Mesenchymal stem cell (in vitro differentiated cells and primary cell): ENCODE data around the gene SLC38A6.
A peak's percentile ranks its signal among the peaks of the same experiment; 100 is the strongest.
"Not testable (repeated sequence)": the region's sequence is repeated elsewhere in the genome, so short reads cannot be mapped to it uniquely, and the experiment has no call there.

ENCODE experiments used
- DNase-seq: peaks from one replicate; pipeline ENCODE4 v3.0.0-alpha.2; 2013
- H2AFZ ChIP-seq: one replicate; pipeline ENCODE4 v1.6.1; 2013; ENCODE audit warnings: low read depth, mild to moderate bottlenecking, control low read depth, inconsistent platforms, low read length, moderate library complexity
- H2AK5ac ChIP-seq: 2 replicates; pipeline ENCODE4 v1.6.1; 2013; ENCODE audit warnings: low read length, moderate library complexity, mild to moderate bottlenecking, inconsistent platforms; ENCODE audit not compliant: severe bottlenecking
- H2BK120ac ChIP-seq: one replicate; pipeline ENCODE4 v1.6.1; 2013; ENCODE audit warnings: low read depth, mild to moderate bottlenecking, inconsistent platforms, low read length, moderate library complexity
- H2BK12ac ChIP-seq, 2 experiments: one replicate each; pipeline ENCODE4 v1.6.1; 2013; ENCODE audit warnings: inconsistent platforms in 2 of 2, low read length in 2 of 2, mild to moderate bottlenecking in 2 of 2, moderate library complexity in 2 of 2, control low read depth in 1 of 2
- H2BK15ac ChIP-seq: one replicate; pipeline ENCODE4 v1.6.1; 2013; ENCODE audit warnings: mild to moderate bottlenecking, low read depth, inconsistent platforms; ENCODE audit not compliant: poor library complexity, severe bottlenecking
- H2BK5ac ChIP-seq: 2 replicates; pipeline ENCODE4 v1.6.1; 2013; ENCODE audit warnings: low read depth, mild to moderate bottlenecking, low read length, control low read depth, inconsistent platforms; ENCODE audit not compliant: poor library complexity, severe bottlenecking
- H3K14ac ChIP-seq, 2 experiments: one replicate each; pipeline ENCODE4 v1.6.1; 2013; ENCODE audit warnings: inconsistent platforms in 2 of 2, low read length in 2 of 2, control low read depth in 1 of 2, mild to moderate bottlenecking in 1 of 2, moderate library complexity in 1 of 2
- H3K18ac ChIP-seq, 2 experiments: one replicate each; pipeline ENCODE4 v1.6.1; 2013; ENCODE audit warnings: inconsistent platforms in 2 of 2, low read length in 2 of 2, control low read depth in 1 of 2, low read depth in 1 of 2, mild to moderate bottlenecking in 1 of 2
- H3K23ac ChIP-seq, 2 experiments: one replicate each; pipeline ENCODE4 v1.6.1; 2013; ENCODE audit warnings: inconsistent platforms in 2 of 2, low read length in 2 of 2, mild to moderate bottlenecking in 2 of 2, moderate library complexity in 2 of 2, control low read depth in 1 of 2
- H3K27ac ChIP-seq: 2 replicates; pipeline ENCODE4 v1.5.1; 2013; ENCODE audit warnings: mild to moderate bottlenecking, moderate library complexity, low read length, control low read depth, inconsistent platforms; ENCODE audit not compliant: poor library complexity, severe bottlenecking
- H3K27me3 ChIP-seq, 2 experiments: 2 replicates each; pipeline versions ENCODE4 v1.6.1 to v1.7.0; 2013; ENCODE audit warnings: low read length in 2 of 2, mild to moderate bottlenecking in 2 of 2, moderate library complexity in 2 of 2, control low read depth in 1 of 2, inconsistent platforms in 1 of 2; ENCODE audit not compliant: control insufficient read depth in 1 of 2, insufficient read depth in 1 of 2
- H3K36me3 ChIP-seq, 2 experiments: 2 replicates each; pipeline versions ENCODE4 v1.6.1 to v1.7.0; 2013; ENCODE audit warnings: low read length in 2 of 2, control low read depth in 1 of 2, inconsistent platforms in 1 of 2, low read depth in 1 of 2, mild to moderate bottlenecking in 1 of 2; ENCODE audit not compliant: insufficient read depth in 2 of 2, control insufficient read depth in 1 of 2
- H3K4ac ChIP-seq, 2 experiments: one replicate each; pipeline ENCODE4 v1.6.1; 2013; ENCODE audit warnings: inconsistent platforms in 2 of 2, low read length in 2 of 2, mild to moderate bottlenecking in 2 of 2, moderate library complexity in 2 of 2, control low read depth in 1 of 2, low read depth in 1 of 2
- H3K4me1 ChIP-seq: 2 replicates; pipeline ENCODE4 v1.6.1; 2013; ENCODE audit warnings: low read depth, low read length, control low read depth; ENCODE audit not compliant: control insufficient read depth, insufficient read depth
- H3K4me2 ChIP-seq: 2 replicates; pipeline ENCODE4 v1.6.1; 2013; ENCODE audit warnings: low read length, mild to moderate bottlenecking, inconsistent platforms; ENCODE audit not compliant: poor library complexity, severe bottlenecking
- H3K4me3 ChIP-seq, 2 experiments: 2 replicates each; pipeline versions ENCODE4 v1.5.1 to v1.7.0; 2013; ENCODE audit warnings: low read length in 2 of 2, mild to moderate bottlenecking in 2 of 2, control low read depth in 1 of 2, low read depth in 1 of 2; ENCODE audit not compliant: insufficient read depth in 1 of 2
- H3K79me1 ChIP-seq: replicated peaks from 2 replicates; pipeline ENCODE4 v1.6.1; 2013; ENCODE audit warnings: mild to moderate bottlenecking, control low read depth, low read length, inconsistent platforms; ENCODE audit not compliant: poor library complexity, severe bottlenecking
- H3K9ac ChIP-seq: 2 replicates; pipeline ENCODE4 v1.7.0; 2013; ENCODE audit warnings: mild to moderate bottlenecking, low read length, moderate library complexity
- H3K9me3 ChIP-seq: 2 replicates; pipeline ENCODE4 v1.7.0; 2013; ENCODE audit warnings: mild to moderate bottlenecking, low read length; ENCODE audit not compliant: control insufficient read depth
- H4K8ac ChIP-seq: one replicate; pipeline ENCODE4 v1.6.1; 2013; ENCODE audit warnings: inconsistent platforms, mild to moderate bottlenecking, low read length, moderate library complexity
- H4K91ac ChIP-seq: one replicate; pipeline ENCODE4 v1.6.1; 2013; ENCODE audit warnings: mild to moderate bottlenecking, low read length, inconsistent platforms
- WGBS: methylation state at CpG from one replicate; pipeline ENCODE4 v1.1.7; 2013; ENCODE audit warnings: mixed read lengths; 5-methylcytosine and 5-hydroxymethylcytosine counted together

SLC38A6 gene

DNA sequence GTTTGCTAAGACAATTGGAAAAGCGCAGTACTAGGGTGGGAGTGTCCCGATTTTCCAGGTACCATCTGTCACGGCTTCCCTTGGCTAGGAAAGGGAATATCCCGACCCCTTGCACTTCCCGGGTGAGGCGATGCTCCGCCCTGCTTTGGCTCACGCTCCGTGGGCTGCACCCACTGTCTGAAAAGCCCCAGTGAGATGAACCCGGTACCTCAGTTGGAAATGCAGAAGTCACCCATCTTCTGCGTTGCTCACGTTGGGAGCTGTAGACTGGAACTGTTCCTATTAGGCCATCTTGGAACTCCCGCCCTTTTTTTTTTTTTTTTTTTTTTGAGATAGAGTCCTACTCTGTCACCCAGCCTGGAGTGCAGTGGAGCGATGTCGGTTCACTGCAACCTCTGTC lies 117.1 kb downstream of the SLC38A6 start:
- H3K14ac ChIP-seq, DNase-seq, H4K8ac ChIP-seq, H3K4ac ChIP-seq, H3K9ac ChIP-seq, H3K36me3 ChIP-seq, H3K27ac ChIP-seq, H2BK15ac ChIP-seq, H2BK5ac ChIP-seq, H3K4me2 ChIP-seq, H3K27me3 ChIP-seq, H2AK5ac ChIP-seq, H3K23ac ChIP-seq, H3K18ac ChIP-seq, H4K91ac ChIP-seq, H3K79me1 ChIP-seq, H3K9me3 ChIP-seq, H2BK12ac ChIP-seq, H3K4me3 ChIP-seq, H2BK120ac ChIP-seq, H2AFZ ChIP-seq: not testable (repeated sequence)
- WGBS, result 89% methylated on average over 15 of the region's 15 CpGs
- H3K4me1 ChIP-seq, result peaks cover 11% of the 10 kb centered on the region

DNA sequence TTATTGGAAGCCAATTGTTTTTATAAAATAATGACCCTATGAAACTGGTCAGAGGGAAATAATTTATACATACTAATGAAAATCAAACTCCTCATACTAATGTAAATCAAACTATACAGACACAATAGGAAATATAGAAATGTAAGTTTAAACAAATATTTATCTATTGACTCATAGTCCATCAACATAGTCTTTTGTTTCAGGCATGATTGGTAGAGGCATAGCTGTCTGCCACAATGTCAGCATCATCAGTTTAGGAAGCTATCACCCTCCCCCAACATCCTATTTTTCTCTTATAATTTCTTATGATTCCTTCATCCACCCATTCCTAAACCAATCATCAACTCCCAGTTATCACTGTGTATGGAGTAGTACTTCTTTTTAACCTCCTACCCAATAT lies 117.7 kb downstream of the SLC38A6 start:
- Histone ChIP-seq H3K27ac (no peak overlapping the region), H4K91ac (no peak overlapping the region), H2BK5ac (no peak overlapping the region), H3K9ac (no peak overlapping the region), H3K9me3 (no peaks in the 10 kb centered on the region), H3K4me3 (no peak overlapping the region), H2BK120ac (no peak overlapping the region), H2BK15ac (no peak overlapping the region), H3K18ac (no peak overlapping the region), H3K4ac (no peak overlapping the region), H2BK12ac (no peak overlapping the region), H3K79me1 (no peaks in the 10 kb centered on the region), H3K23ac (no peak overlapping the region), H3K14ac (no peak overlapping the region), H3K27me3 (no peaks in the 10 kb centered on the region), H2AFZ (no peak overlapping the region), H4K8ac (no peak overlapping the region), H3K4me2 (no peak overlapping the region), H2AK5ac (no peak overlapping the region), H3K4me1 (peaks cover 16% of the 10 kb centered on the region), H3K36me3 (peaks cover 0 to 8% of the 10 kb centered on the region in 2 experiments)
- no peak for DNase-seq

DNA sequence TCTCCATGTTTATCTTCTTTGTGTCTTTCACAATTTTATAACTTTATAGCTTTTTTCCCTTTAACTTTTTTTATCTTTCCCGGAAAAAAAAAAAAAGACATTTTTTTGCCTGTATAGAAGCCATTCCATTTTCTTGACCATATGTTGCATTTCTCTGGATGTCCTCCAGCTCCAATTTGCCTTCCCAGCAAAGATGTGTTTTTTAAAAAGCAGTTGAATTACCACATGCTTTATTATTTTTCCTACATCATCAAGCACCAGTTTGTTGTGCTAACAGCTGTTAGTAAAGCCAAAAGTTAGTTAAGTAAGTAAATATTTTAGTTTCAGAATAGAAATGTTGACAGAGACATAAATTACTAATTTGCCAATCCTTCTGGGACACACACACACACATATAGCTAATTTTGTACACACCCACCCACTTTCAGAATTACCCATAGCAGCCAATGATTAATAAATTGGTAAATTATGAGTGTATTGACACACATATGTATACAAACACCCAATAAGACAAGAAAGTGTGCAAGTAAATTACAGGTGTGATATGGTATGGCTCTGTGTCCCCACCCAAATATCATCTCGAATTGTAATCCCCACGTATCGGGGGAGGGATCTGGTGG lies 118.3 kb downstream of the SLC38A6 start:
- H3K36me3 ChIP-seq, result peaks cover 0 to 8% of the 10 kb centered on the region in 2 experiments
- no peak overlapping the region for H3K4ac ChIP-seq
- peaks cover 20% of the 10 kb centered on the region for H3K4me1 ChIP-seq
- no peak overlapping the region for H3K14ac ChIP-seq
- no peaks in the 10 kb centered on the region for H3K9me3 ChIP-seq
- H2AFZ ChIP-seq, result no peak overlapping the region
- H4K91ac ChIP-seq, result no peak overlapping the region
- no peak overlapping the region for H2BK15ac ChIP-seq
- no peak overlapping the region for H2AK5ac ChIP-seq
- H3K27me3 ChIP-seq, result no peaks in the 10 kb centered on the region
- 72% methylated on average over 4 of the region's 4 CpGs for WGBS
- no peak overlapping the region for H2BK12ac ChIP-seq
- no peaks in the 10 kb centered on the region for H3K79me1 ChIP-seq
- no peak overlapping the region for H2BK120ac ChIP-seq
- no peak overlapping the region for H4K8ac ChIP-seq
- no peak overlapping the region for H3K18ac ChIP-seq
- no peak overlapping the region for H3K4me2 ChIP-seq
- no peak overlapping the region for H3K9ac ChIP-seq
- H3K4me3 ChIP-seq, result no peak overlapping the region
- DNase-seq, result no peak
- no peak overlapping the region for H3K27ac ChIP-seq
- H3K23ac ChIP-seq, result no peak overlapping the region
- no peak overlapping the region for H2BK5ac ChIP-seq

DNA sequence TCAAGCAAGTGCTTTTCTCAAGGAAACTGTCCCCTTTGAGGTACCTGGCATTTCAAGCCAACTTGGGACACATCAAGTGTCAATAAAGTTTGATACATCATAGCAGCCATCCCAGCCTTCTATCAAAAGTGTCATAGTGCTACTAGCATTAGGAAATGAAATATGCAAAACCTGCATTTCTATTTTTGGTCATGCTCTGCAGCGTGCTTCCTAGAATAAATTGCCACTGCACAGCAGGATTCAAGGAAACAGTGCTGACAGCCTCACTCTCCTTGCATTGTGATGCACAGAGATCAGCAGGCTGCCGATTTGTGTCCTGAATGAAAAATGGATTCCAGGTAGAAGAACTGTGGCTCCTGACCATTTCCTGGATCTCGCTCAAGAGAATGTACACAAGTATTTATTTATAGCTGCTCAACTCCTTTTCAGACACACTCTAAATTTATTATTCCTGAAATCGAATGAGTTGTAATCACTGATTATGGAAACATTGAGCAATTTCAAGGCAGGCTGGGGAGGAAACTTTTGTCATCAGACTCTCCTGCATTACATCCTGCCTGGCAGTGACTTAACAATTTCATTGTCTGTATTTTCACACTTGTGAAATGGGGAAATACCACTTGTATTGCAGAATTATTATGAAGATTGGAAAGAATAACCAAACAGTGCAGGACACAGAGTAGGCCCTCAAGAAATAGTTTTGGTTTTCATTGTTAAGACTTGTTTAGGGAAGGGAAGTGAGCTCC lies 120.9 kb downstream of the SLC38A6 start:
- Histone ChIP-seq H3K4me1 (peaks cover 23% of the 10 kb centered on the region), H2AK5ac (peak overlapping the region; percentile 79), H3K4ac (peak overlapping the region; percentile 58 to 91), H3K27me3 (no peaks in the 10 kb centered on the region), H3K14ac (peak overlapping the region in 1 of 2 experiments; percentile 68), H3K4me2 (peak overlapping the region; percentile 25), H3K18ac (peak overlapping the region; percentile 81 to 86), H2BK12ac (peak overlapping the region; percentile 65 to 81), H2BK5ac (no peak overlapping the region), H3K4me3 (no peak overlapping the region), H3K79me1 (no peaks in the 10 kb centered on the region), H3K36me3 (peaks cover 0 to 8% of the 10 kb centered on the region in 2 experiments), H2AFZ (no peak overlapping the region), H3K27ac (peak overlapping the region; percentile 99), H2BK15ac (no peak overlapping the region), H3K9me3 (no peaks in the 10 kb centered on the region), H3K9ac (peak overlapping the region; percentile 80), H2BK120ac (peak overlapping the region; percentile 45), H4K91ac (peak overlapping the region; percentile 81), H4K8ac (peak overlapping the region; percentile 78), H3K23ac (no peak overlapping the region)
- peak; percentile 82 for DNase-seq
- WGBS, result 75% methylated on average over 2 of the region's 4 CpGs
